Activated naive CD4-positive, alpha-beta T cell treated with Interleukin-2 at 50 U/mL for 16 hours (primary cell): Measurements from ENCODE around the gene ITPKC.
"Not testable (repeated sequence)": the region's sequence is repeated elsewhere in the genome, so short reads cannot be mapped to it uniquely, and the experiment has no call there.

Experiments
- DNase-seq: peaks from one replicate; pipeline ENCODE4 v3.0.0-alpha.2; 2020

The ITPKC gene

GRCh38 chr19:40717880-40718773 is 1.2 kb downstream of the ITPKC start:
- no peak for DNase-seq

- DNase-seq = no peak
Observed at GRCh38 chr19:40718774-40719391, 2.0 kb downstream of the ITPKC start.

- no peak for DNase-seq
Observed at GRCh38 chr19:40719414-40719894, 2.5 kb downstream of the ITPKC start.

- no peak for DNase-seq
Observed at GRCh38 chr19:40721140-40721486, 4.2 kb downstream of the ITPKC start.

- DNase-seq = no peak
Observed at GRCh38 chr19:40721936-40722661, 5.2 kb downstream of the ITPKC start.

- no peak for DNase-seq
Observed at GRCh38 chr19:40723661-40724254, 6.8 kb downstream of the ITPKC start.

- DNase-seq = no peak
Observed at GRCh38 chr19:40724315-40724714, 7.4 kb downstream of the ITPKC start.

- DNase-seq = no peak
Observed at GRCh38 chr19:40724855-40725254, 7.9 kb downstream of the ITPKC start.

GRCh38 chr19:40726279-40726678 is 9.4 kb downstream of the ITPKC start:
- DNase-seq = no peak

- not testable (repeated sequence) for DNase-seq
Observed at GRCh38 chr19:40730065-40730464, 13.2 kb downstream of the ITPKC start.

- DNase-seq = not testable (repeated sequence)
Observed at GRCh38 chr19:40732304-40732703, 15.4 kb downstream of the ITPKC start.

GRCh38 chr19:40733149-40733548 is 16.2 kb downstream of the ITPKC start:
- DNase-seq = no peak

- DNase-seq = no peak
Observed at GRCh38 chr19:40735013-40735771, 18.3 kb downstream of the ITPKC start.

- DNase-seq = no peak
Observed at GRCh38 chr19:40736661-40737060, 19.7 kb downstream of the ITPKC start.

- no peak for DNase-seq
Observed at GRCh38 chr19:40737102-40737644, 20.3 kb downstream of the ITPKC start.

GRCh38 chr19:40739030-40739839 is 22.3 kb downstream of the ITPKC start:
- DNase-seq = no peak

GRCh38 chr19:40739871-40740703 is 23.2 kb downstream of the ITPKC start:
- no peak for DNase-seq

GRCh38 chr19:40740747-40741146 is 23.8 kb downstream of the ITPKC start:
- no peak for DNase-seq

GRCh38 chr19:40741527-40742390 is 24.8 kb downstream of the ITPKC start:
- no peak for DNase-seq
